G401.6 (cell line): ENCODE measurements around the gene FAM221B.

ENCODE experiments used
- FAIRE-seq: peaks from 2 replicates; lab custom pipeline; 2012; peaks lifted over from hg19 to GRCh38; lab: Jason Lieb, UNC

Gene FAM221B

GRCh38 chr9:35816708-35817107, 11.8 kb downstream of the FAM221B start:
- no peak for FAIRE-seq

GRCh38 chr9:35814841-35815543, 13.5 kb downstream of the FAM221B start, which contains the start of gene HINT2:
HINT2 (minus strand) TSS chr9:35815042; CDS start chr9:35814979, 63 bp downstream.
- peak; percentile 99 for FAIRE-seq

- FAIRE-seq, result no peak
Observed at GRCh38 chr9:35814106-35814840, 14.3 kb downstream of the FAM221B start.

- no peak for FAIRE-seq
Observed at GRCh38 chr9:35813434-35814105, 15.0 kb downstream of the FAM221B start.

- FAIRE-seq, result peak; percentile 30
Observed at GRCh38 chr9:35812025-35812602, 16.4 kb downstream of the FAM221B start, which contains the start of gene SPAG8. SPAG8 (minus strand) TSS chr9:35812262; CDS start chr9:35812147, 115 bp downstream.

- FAIRE-seq, result no peak
Observed at GRCh38 chr9:35811381-35812024, 17.0 kb downstream of the FAM221B start.

GRCh38 chr9:35810122-35810521, 18.4 kb downstream of the FAM221B start:
- no peak for FAIRE-seq

GRCh38 chr9:35808433-35808832, 20.1 kb downstream of the FAM221B start:
- FAIRE-seq, result no peak

GRCh38 chr9:35806101-35806500, 22.4 kb downstream of the FAM221B start:
- FAIRE-seq, result no peak

- no peak for FAIRE-seq
Observed at GRCh38 chr9:35801328-35802128, 27.0 kb downstream of the FAM221B start.

- FAIRE-seq, result no peak
Observed at GRCh38 chr9:35800530-35800929, 28.0 kb downstream of the FAM221B start.

- no peak for FAIRE-seq
Observed at GRCh38 chr9:35798658-35799374, 29.7 kb downstream of the FAM221B start.

GRCh38 chr9:35797311-35798109, 31.0 kb downstream of the FAM221B start:
- no peak for FAIRE-seq

GRCh38 chr9:35795695-35796094, 32.8 kb downstream of the FAM221B start:
- FAIRE-seq, result no peak

- FAIRE-seq, result no peak
Observed at GRCh38 chr9:35793461-35793860, 35.1 kb downstream of the FAM221B start.

GRCh38 chr9:35792826-35793225, 35.7 kb downstream of the FAM221B start:
- FAIRE-seq, result no peak

GRCh38 chr9:35792024-35792813, 36.3 kb downstream of the FAM221B start:
- no peak for FAIRE-seq

- no peak for FAIRE-seq
Observed at GRCh38 chr9:35791297-35791921, 37.1 kb downstream of the FAM221B start, which contains the start of gene NPR2. NPR2 (plus strand) TSS chr9:35791591; CDS start chr9:35792409, 818 bp downstream.
